A673 (cell line): ENCODE results near the gene ZNF586. TPM values are rescaled to one million over a fixed set of nuclear protein-coding genes. Genes with fewer than 3 reads are reported as not detected.

Source experiments
- BruUV-seq: library from RNA; stranded (reverse); fragments of 400-500 nt; replicated peaks from 2 replicates; lab custom pipeline; 2021; lab: Mats Ljungman, UMichigan
- CTCF ChIA-PET: fragments of 300-600 bp; sonication (Branson Sonifier 250); formaldehyde crosslinking; loops from one replicate; lab custom pipeline; 2022; ENCODE audit warnings: antibody characterized with exemption; lab: Charles Lee
- POLR2A ChIA-PET: fragments of 300-600 bp; sonication (Branson Sonifier 250); formaldehyde crosslinking; loops from one replicate; lab custom pipeline; 2022; ENCODE audit warnings: antibody characterized with exemption; ENCODE audit not compliant: low non-redundant PET; lab: Charles Lee
- DNase-seq: peaks from one replicate; pipeline ENCODE4 v3.0.0-alpha.2; 2015; ENCODE audit warnings: low spot score
- H3K27ac ChIP-seq: fragments of 200-600 bp; sonication (generic); 2 replicates; pipeline ENCODE4 v1.5.1; 2016; ENCODE audit warnings: mixed run types, low read depth, mild to moderate bottlenecking, mixed read lengths, antibody characterized with exemption, low read length; ENCODE audit not compliant: poor library complexity, severe bottlenecking
- H3K27me3 ChIP-seq: fragments of 200-600 bp; sonication (generic); replicated peaks from 2 replicates; pipeline ENCODE4 v1.6.1; 2017; ENCODE audit warnings: mixed run types, low read depth, mild to moderate bottlenecking, mixed read lengths, antibody characterized with exemption, low read length; ENCODE audit not compliant: insufficient read depth, poor library complexity
- H3K36me3 ChIP-seq: fragments of 200-600 bp; sonication (generic); 2 replicates; pipeline ENCODE4 v1.6.1; 2016; ENCODE audit warnings: mixed run types, mild to moderate bottlenecking, mixed read lengths, antibody characterized with exemption, low read length; ENCODE audit not compliant: insufficient read depth, poor library complexity, severe bottlenecking
- H3K4me1 ChIP-seq: fragments of 200-600 bp; sonication (generic); 2 replicates; pipeline ENCODE4 v1.6.1; 2017; ENCODE audit warnings: mixed run types, mild to moderate bottlenecking, mixed read lengths, antibody characterized with exemption, low read length; ENCODE audit not compliant: insufficient read depth, poor library complexity, severe bottlenecking
- H3K4me3 ChIP-seq: fragments of 200-600 bp; sonication (generic); 2 replicates; pipeline ENCODE4 v1.5.1; 2016; ENCODE audit warnings: low read depth, mixed run types, mild to moderate bottlenecking, mixed read lengths, low read length; ENCODE audit not compliant: poor library complexity, severe bottlenecking
- H3K9me3 ChIP-seq: fragments of 200-600 bp; sonication (generic); 2 replicates; pipeline ENCODE4 v1.6.1; 2016; ENCODE audit warnings: mixed run types, low read depth, mild to moderate bottlenecking, mixed read lengths, antibody characterized with exemption, low read length; ENCODE audit not compliant: poor library complexity, severe bottlenecking
- EZH2 ChIP-seq: fragments of 200-600 bp; sonication (generic); IDR thresholded peaks from 2 replicates; pipeline ENCODE4 v1.6.1; 2017; ENCODE audit warnings: borderline replicate concordance, low read depth, mild to moderate bottlenecking, mixed read lengths, antibody characterized with exemption, low read length; ENCODE audit not compliant: poor library complexity, severe bottlenecking
- intact Hi-C: fragments of 100-400 bp; cut with micrococcal nuclease; formaldehyde crosslinking; loops from one replicate; pipeline ENCODE4 v1.10.0; 2022; ENCODE audit not compliant: unreplicated experiment
- total RNA-seq: library from RNA; stranded (reverse); gene quantifications from 2 replicates; pipeline ENCODE4 v1.2.3, GENCODE V29; 2021
- TF ChIP-seq, protein P1 (sequence below): fragments of 300-800, 200-600 bp; sonication (generic); conservative IDR thresholded peaks from 2 replicates; pipeline ENCODE4 v1.5.1; 2017; ENCODE audit warnings: low read depth, mild to moderate bottlenecking, antibody characterized with exemption, low read length, moderate library complexity, mixed read lengths

ZNF586 gene
- total RNA-seq, 1 experiment from 2014 or later: 19.5 TPM

DNA sequence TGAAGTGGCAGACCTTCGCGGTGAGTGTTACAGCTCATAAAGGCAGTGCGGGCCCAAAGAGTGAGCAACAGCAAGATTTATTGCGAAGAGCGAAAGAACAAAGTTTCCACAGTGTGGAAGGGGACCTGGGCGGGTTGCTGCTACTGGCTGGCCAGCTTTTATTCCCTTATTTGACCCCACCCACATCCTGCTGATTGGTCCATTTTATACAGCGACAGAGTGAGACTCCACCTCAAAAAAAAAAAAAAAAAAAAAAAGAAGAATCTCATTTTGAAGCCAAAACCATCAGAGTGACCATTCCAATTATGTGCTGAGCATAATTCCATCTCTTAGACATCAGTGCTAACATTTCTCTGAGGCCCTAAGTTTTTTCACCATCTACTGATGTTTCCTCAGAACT is 47.2 kb downstream of the ZNF586 start:
- CTCF ChIA-PET: no interaction called here
- Histone ChIP-seq H3K9me3 (no peaks in the 10 kb centered on the region), H3K27ac (no peak overlapping the region), H3K4me1 (no peaks in the 10 kb centered on the region), H3K36me3 (peaks cover 6% of the 10 kb centered on the region), H3K27me3 (no peaks in the 10 kb centered on the region), H3K4me3 (no peak overlapping the region)
- intact Hi-C loops: no loop called here
- POLR2A ChIA-PET: no interaction called here
- DNase-seq: no peak
- no TSS peak for BruUV-seq
- TF ChIP-seq EZH2: no peak
- TF ChIP-seq, protein P1, sequence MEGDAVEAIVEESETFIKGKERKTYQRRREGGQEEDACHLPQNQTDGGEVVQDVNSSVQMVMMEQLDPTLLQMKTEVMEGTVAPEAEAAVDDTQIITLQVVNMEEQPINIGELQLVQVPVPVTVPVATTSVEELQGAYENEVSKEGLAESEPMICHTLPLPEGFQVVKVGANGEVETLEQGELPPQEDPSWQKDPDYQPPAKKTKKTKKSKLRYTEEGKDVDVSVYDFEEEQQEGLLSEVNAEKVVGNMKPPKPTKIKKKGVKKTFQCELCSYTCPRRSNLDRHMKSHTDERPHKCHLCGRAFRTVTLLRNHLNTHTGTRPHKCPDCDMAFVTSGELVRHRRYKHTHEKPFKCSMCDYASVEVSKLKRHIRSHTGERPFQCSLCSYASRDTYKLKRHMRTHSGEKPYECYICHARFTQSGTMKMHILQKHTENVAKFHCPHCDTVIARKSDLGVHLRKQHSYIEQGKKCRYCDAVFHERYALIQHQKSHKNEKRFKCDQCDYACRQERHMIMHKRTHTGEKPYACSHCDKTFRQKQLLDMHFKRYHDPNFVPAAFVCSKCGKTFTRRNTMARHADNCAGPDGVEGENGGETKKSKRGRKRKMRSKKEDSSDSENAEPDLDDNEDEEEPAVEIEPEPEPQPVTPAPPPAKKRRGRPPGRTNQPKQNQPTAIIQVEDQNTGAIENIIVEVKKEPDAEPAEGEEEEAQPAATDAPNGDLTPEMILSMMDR: no peak

DNA sequence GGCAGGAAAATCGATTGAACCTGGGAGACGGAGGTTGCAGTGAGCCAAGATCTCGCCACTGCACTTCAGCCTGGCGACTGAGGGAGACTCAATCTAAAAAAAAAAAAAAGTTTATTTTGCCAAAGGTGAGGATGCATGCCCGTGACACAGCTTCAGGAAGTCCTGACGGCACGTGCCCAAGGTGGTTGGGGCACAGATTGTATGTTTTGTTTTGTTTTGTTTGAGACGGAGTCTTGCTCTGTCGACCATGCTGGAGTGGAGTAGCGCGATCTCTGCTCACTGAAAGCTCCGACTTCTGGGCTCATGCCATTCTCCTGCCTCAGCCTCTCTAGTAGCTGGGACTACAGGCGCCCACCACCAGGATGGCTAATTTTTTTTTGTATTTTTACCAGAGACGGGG is 48.5 kb downstream of the ZNF586 start:
- TF ChIP-seq, protein P1: no peak
- TF ChIP-seq EZH2: no peak
- CTCF ChIA-PET: no interaction called here
- H3K36me3 ChIP-seq: peaks cover 2% of the 10 kb centered on the region
- POLR2A ChIA-PET: no interaction called here
- no peaks in the 10 kb centered on the region for H3K27me3 ChIP-seq
- H3K9me3 ChIP-seq: no peaks in the 10 kb centered on the region
- no peak overlapping the region for H3K4me3 ChIP-seq
- no peak overlapping the region for H3K27ac ChIP-seq
- intact Hi-C loops: no loop called here
- no TSS peak for BruUV-seq
- no peaks in the 10 kb centered on the region for H3K4me1 ChIP-seq
- no peak for DNase-seq

DNA sequence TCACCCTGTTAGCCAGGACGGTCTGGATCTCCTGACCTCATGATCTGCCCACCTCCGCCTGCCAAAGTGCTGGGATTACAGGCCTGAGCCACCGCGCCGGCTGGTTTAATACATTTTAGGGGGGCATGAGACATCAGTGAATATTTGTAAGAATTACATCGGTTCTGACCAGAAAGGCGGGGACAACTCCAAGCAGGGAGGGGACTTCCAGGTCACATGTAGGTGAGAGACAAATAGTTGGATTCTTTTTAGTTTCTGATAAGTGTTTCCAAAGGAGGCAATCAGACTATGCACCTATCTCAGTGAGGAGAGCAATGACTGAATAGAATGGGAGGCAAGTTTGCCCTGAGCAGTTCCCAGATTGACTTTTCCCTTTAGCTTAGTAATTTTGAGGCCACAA is 48.9 kb downstream of the ZNF586 start:
- TF ChIP-seq, protein P1: no peak
- TF ChIP-seq EZH2: no peak
- Histone ChIP-seq H3K9me3 (no peaks in the 10 kb centered on the region), H3K4me3 (no peak overlapping the region), H3K4me1 (no peaks in the 10 kb centered on the region), H3K27ac (no peak overlapping the region), H3K36me3 (peaks cover 2% of the 10 kb centered on the region), H3K27me3 (no peaks in the 10 kb centered on the region)
- ChIA-PET POLR2A (no interaction called here), CTCF (no interaction called here)
- DNase-seq: no peak
- intact Hi-C loops: no loop called here
- BruUV-seq: no TSS peak
